K562 (cell line): ENCODE results near the gene SUDS3. TPM values are rescaled to one million over a fixed set of nuclear protein-coding genes. Genes with fewer than 3 reads are reported as not detected.
A peak's percentile ranks its signal among the peaks of the same experiment; 100 is the strongest.

Experiments
- ETV6 ChIP-seq, 3 experiments: fragments of 150-350 bp in 1 of 3; sonication (generic) in 1 of 3; formaldehyde crosslinking in 1 of 3; IDR thresholded peaks; 2 replicates each; pipeline versions ENCODE4 v1.6.1 to v1.8.0; 2014 to 2022; ENCODE audit warnings: borderline replicate concordance in 2 of 3, low read depth in 2 of 3, antibody characterized with exemption in 1 of 3, low read length in 1 of 3, mild to moderate bottlenecking in 1 of 3, missing genetic modification reagents in 1 of 3
- FOXK2 ChIP-seq, 2 experiments: fragments of 450-650 bp; IDR thresholded peaks in 1 of 2; conservative IDR thresholded peaks in 1 of 2; 2 replicates each; pipeline ENCODE4 v1.6.1; 2016; ENCODE audit warnings: low read depth in 2 of 2, mild to moderate bottlenecking in 1 of 2
- GATAD2A ChIP-seq: fragments of 450-650 bp; IDR thresholded peaks from 2 replicates; pipeline ENCODE4 v1.6.1; 2017
- HEY1 ChIP-seq: fragments of 250-450 bp; sonication (Bioruptor Pico); IDR thresholded peaks from 2 replicates; pipeline ENCODE4 v1.5.0; 2020; ENCODE audit warnings: mild to moderate bottlenecking, moderate library complexity, borderline replicate concordance
- KAT7 ChIP-seq: sonication (generic); formaldehyde crosslinking; IDR thresholded peaks from 2 replicates; pipeline ENCODE4 v1.8.0; 2022; ENCODE audit warnings: missing genetic modification reagents, mild to moderate bottlenecking, borderline replicate concordance
- MAFK ChIP-seq: IDR thresholded peaks from 2 replicates; pipeline ENCODE4 v1.6.1; 2011; ENCODE audit warnings: low read length, improper control_type of control experiment
- MBD2 ChIP-seq: sonication (generic); IDR thresholded peaks from 2 replicates; pipeline ENCODE4 v1.6.1; 2016; ENCODE audit warnings: low read depth, borderline replicate concordance
- PCBP1 ChIP-seq: fragments of 200-400 bp; formaldehyde crosslinking; IDR thresholded peaks from 2 replicates; pipeline ENCODE4 v1.6.1; 2018; ENCODE audit warnings: mild to moderate bottlenecking, low read depth, low read length; ENCODE audit not compliant: poor library complexity, severe bottlenecking
- PHF20 ChIP-seq: fragments of 450-650 bp; IDR thresholded peaks from 2 replicates; pipeline ENCODE4 v1.6.1; 2018; ENCODE audit not compliant: partially characterized antibody
- POLR2G ChIP-seq: fragments of 200-400 bp; formaldehyde crosslinking; IDR thresholded peaks from 2 replicates; pipeline ENCODE4 v1.6.1; 2017; ENCODE audit warnings: low read depth, mild to moderate bottlenecking, antibody characterized with exemption, low read length, moderate library complexity
- SMAD4 ChIP-seq: fragments of 250-450 bp; sonication (Bioruptor Pico); conservative IDR thresholded peaks from 2 replicates; pipeline ENCODE4 v1.8.0; 2021; ENCODE audit warnings: inconsistent platforms, mild to moderate bottlenecking, moderate library complexity
- SNIP1 ChIP-seq: fragments of 450-650 bp; IDR thresholded peaks from 2 replicates; pipeline ENCODE4 v1.7.1; 2017; ENCODE audit warnings: low read depth, mild to moderate bottlenecking
- ZC3H8 ChIP-seq: fragments of 450-650 bp; IDR thresholded peaks from 2 replicates; pipeline ENCODE4 v1.6.1; 2017
- ZFP30 ChIP-seq: fragments of 250-450 bp; sonication (Bioruptor Pico); IDR thresholded peaks from 2 replicates; pipeline ENCODE4 v1.8.0; 2022; ENCODE audit warnings: moderate library complexity, mild to moderate bottlenecking, inconsistent platforms, borderline replicate concordance
- ZNF431 ChIP-seq: sonication (generic); formaldehyde crosslinking; IDR thresholded peaks from 2 replicates; pipeline ENCODE4 v1.8.0; 2022; ENCODE audit warnings: mild to moderate bottlenecking, missing genetic modification reagents
- ZNF586 ChIP-seq: fragments of 450-650 bp; formaldehyde crosslinking; conservative IDR thresholded peaks from 2 replicates; pipeline ENCODE4 v1.4.0; 2020; ENCODE audit warnings: mild to moderate bottlenecking, moderate library complexity
- ZNF778 ChIP-seq: fragments of 450-650 bp; formaldehyde crosslinking; IDR thresholded peaks from 2 replicates; pipeline ENCODE4 v1.4.0; 2020; ENCODE audit warnings: mild to moderate bottlenecking, moderate library complexity
- polyA plus RNA-seq, 8 experiments: library from polyadenylated mRNA; depleted of rRNA in 4 of 8; stranded (reverse) in 5 of 8; unstranded in 3 of 8; fragments of >200 nt; fragmentation: Nextera tagmentation in 2 of 8; fragmentation: Illumina TruSeq in 1 of 8; extraction: Ambion mirVana in 2 of 8; extraction: Trizol in 1 of 8; gene quantifications; 2 replicates each; pipeline versions ENCODE4 v1.2.1 to v1.2.3, GENCODE V29; 2011 to 2014; ENCODE audit warnings: inconsistent platforms in 1 of 8, missing spikeins in 1 of 8
- total RNA-seq, 7 experiments: library from RNA; depleted of rRNA in 6 of 7; stranded (reverse); fragments of >200 nt in 6 of 7; fragmentation: Illumina TruSeq in 2 of 7; extraction: Trizol in 2 of 7; gene quantifications; 2 replicates each; pipeline versions ENCODE4 v1.2.1 to v1.2.3, GENCODE V29; 2011 to 2021; ENCODE audit warnings: low replicate concordance in 1 of 7
- TF ChIP-seq, protein P1 (sequence below): sonication (generic); formaldehyde crosslinking; IDR thresholded peaks from 2 replicates; pipeline ENCODE4 v1.8.0; 2022; ENCODE audit warnings: mild to moderate bottlenecking, missing genetic modification reagents
- TF ChIP-seq, protein P2 (sequence below): fragments of 250-450 bp; sonication (Bioruptor Pico); IDR thresholded peaks from 2 replicates; pipeline ENCODE4 v1.8.0; 2022; ENCODE audit warnings: inconsistent platforms, mild to moderate bottlenecking, moderate library complexity, borderline replicate concordance
- TF ChIP-seq, protein P3 (sequence below), 3 experiments: IDR thresholded peaks in 2 of 3; conservative IDR thresholded peaks in 1 of 3; 2 replicates each; pipeline ENCODE4 v1.5.1; 2011 to 2012; ENCODE audit warnings: low read length in 3 of 3, mild to moderate bottlenecking in 3 of 3, control low read depth in 2 of 3, improper control_type of control experiment in 1 of 3, inconsistent platforms in 1 of 3, low read depth in 1 of 3, mixed read lengths in 1 of 3, moderate library complexity in 1 of 3; ENCODE audit not compliant: insufficient read depth in 2 of 3

SUDS3 gene
- total and polyA plus RNA-seq, 9 of the 15 experiments (the other 6 are each of a cell fraction or from before 2014, with no cell fraction given): 6.6 to 30.5 (median 23.3) TPM

DNA sequence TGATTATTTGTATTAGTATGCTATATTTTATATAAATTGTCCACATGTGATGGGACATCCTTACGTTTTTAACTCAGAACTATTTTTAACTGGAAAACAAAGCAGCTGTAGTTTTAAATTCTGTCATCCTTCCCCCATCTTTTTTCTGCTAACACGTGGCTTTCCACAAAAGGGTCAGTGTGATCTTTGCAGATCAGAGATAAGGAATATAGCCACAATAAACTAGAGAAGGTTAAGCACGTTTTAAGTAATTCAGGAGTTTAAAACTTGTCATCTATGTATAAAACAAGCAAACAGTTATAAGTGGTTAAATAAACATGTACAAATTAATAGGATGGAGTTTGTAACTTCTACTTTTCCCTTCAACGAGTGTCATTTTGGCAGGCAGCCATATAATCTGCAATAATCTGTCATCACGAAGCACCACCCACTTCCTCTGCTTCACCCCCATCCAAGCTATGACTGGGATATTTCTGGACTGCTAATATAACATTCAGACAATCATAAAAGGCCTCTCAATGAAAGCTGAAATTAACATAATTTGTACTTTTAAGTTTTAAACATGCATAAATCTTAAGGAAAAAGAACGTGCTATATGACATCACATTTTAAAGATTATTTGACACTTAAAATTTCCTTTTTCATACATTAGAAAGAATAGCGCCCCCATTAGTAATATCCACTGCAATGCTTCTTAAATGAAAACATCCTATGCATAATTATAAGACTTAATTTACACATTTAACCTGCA lies 18.9 kb upstream of the SUDS3 start (continued):
- TF ChIP-seq, protein P1, sequence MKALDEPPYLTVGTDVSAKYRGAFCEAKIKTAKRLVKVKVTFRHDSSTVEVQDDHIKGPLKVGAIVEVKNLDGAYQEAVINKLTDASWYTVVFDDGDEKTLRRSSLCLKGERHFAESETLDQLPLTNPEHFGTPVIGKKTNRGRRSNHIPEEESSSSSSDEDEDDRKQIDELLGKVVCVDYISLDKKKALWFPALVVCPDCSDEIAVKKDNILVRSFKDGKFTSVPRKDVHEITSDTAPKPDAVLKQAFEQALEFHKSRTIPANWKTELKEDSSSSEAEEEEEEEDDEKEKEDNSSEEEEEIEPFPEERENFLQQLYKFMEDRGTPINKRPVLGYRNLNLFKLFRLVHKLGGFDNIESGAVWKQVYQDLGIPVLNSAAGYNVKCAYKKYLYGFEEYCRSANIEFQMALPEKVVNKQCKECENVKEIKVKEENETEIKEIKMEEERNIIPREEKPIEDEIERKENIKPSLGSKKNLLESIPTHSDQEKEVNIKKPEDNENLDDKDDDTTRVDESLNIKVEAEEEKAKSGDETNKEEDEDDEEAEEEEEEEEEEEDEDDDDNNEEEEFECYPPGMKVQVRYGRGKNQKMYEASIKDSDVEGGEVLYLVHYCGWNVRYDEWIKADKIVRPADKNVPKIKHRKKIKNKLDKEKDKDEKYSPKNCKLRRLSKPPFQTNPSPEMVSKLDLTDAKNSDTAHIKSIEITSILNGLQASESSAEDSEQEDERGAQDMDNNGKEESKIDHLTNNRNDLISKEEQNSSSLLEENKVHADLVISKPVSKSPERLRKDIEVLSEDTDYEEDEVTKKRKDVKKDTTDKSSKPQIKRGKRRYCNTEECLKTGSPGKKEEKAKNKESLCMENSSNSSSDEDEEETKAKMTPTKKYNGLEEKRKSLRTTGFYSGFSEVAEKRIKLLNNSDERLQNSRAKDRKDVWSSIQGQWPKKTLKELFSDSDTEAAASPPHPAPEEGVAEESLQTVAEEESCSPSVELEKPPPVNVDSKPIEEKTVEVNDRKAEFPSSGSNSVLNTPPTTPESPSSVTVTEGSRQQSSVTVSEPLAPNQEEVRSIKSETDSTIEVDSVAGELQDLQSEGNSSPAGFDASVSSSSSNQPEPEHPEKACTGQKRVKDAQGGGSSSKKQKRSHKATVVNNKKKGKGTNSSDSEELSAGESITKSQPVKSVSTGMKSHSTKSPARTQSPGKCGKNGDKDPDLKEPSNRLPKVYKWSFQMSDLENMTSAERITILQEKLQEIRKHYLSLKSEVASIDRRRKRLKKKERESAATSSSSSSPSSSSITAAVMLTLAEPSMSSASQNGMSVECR (CRISPR knock-in tag): no peak
- TF ChIP-seq FOXK2 (conservative IDR thresholded peaks at IDR 0.05 in 1 of 2, IDR thresholded peaks at IDR 0.05 in 1 of 2; ENCODE audit: low read depth in 2 of 2) (peak in 1 of 2 experiments; percentile 19; a peak in 1 of 4 replicates), ZC3H8 (no peak), ZFP30 (CRISPR knock-in tag) (no peak), PCBP1 (no peak), KAT7 (CRISPR knock-in tag) (no peak), ETV6 (IDR thresholded peaks at IDR 0.05; ENCODE audit: borderline replicate concordance in 1 of 2, low read depth in 2 of 2, low read length in 1 of 2) (peak in 1 of 2 experiments; percentile 18; a peak in 1 of 4 replicates), ETV6 (CRISPR knock-in tag; IDR thresholded peaks at IDR 0.05; ENCODE audit: borderline replicate concordance) (no peak), POLR2G (no peak; the same call in 1 of the 2 replicates), HEY1 (CRISPR knock-in tag) (no peak), ZNF431 (no peak), SMAD4 (CRISPR knock-in tag) (peak; percentile 59; the same call in 1 of the 2 replicates), ZNF778 (CRISPR knock-in tag) (no peak), PHF20 (no peak), MAFK (peak; percentile 36; the same call in 1 of the 2 replicates), GATAD2A (no peak), MBD2 (no peak), SNIP1 (no peak), ZNF586 (no peak)
- TF ChIP-seq, protein P2, sequence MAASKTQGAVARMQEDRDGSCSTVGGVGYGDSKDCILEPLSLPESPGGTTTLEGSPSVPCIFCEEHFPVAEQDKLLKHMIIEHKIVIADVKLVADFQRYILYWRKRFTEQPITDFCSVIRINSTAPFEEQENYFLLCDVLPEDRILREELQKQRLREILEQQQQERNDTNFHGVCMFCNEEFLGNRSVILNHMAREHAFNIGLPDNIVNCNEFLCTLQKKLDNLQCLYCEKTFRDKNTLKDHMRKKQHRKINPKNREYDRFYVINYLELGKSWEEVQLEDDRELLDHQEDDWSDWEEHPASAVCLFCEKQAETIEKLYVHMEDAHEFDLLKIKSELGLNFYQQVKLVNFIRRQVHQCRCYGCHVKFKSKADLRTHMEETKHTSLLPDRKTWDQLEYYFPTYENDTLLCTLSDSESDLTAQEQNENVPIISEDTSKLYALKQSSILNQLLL (CRISPR knock-in tag): no peak
- TF ChIP-seq, protein P3, sequence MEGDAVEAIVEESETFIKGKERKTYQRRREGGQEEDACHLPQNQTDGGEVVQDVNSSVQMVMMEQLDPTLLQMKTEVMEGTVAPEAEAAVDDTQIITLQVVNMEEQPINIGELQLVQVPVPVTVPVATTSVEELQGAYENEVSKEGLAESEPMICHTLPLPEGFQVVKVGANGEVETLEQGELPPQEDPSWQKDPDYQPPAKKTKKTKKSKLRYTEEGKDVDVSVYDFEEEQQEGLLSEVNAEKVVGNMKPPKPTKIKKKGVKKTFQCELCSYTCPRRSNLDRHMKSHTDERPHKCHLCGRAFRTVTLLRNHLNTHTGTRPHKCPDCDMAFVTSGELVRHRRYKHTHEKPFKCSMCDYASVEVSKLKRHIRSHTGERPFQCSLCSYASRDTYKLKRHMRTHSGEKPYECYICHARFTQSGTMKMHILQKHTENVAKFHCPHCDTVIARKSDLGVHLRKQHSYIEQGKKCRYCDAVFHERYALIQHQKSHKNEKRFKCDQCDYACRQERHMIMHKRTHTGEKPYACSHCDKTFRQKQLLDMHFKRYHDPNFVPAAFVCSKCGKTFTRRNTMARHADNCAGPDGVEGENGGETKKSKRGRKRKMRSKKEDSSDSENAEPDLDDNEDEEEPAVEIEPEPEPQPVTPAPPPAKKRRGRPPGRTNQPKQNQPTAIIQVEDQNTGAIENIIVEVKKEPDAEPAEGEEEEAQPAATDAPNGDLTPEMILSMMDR (IDR thresholded peaks at IDR 0.05 in 2 of 3, conservative IDR thresholded peaks at IDR 0.05 in 1 of 3; ENCODE audit: insufficient read depth in 2 of 3, low read depth in 1 of 3, low read length in 3 of 3): peak in 2 of 3 experiments; percentile 7 to 55; a peak in 4 of 6 replicates
